ENCODE measurements around the gene ATG9B. TPM values are rescaled to one million over a fixed set of nuclear protein-coding genes. Genes with fewer than 3 reads are reported as not detected.

Gene ATG9B
- total and polyA plus RNA-seq, 9 of the 15 experiments (the other 6 are each of a cell fraction or from before 2014, with no cell fraction given), result 0.29 to 8.0 (median 2.1) TPM

DNA sequence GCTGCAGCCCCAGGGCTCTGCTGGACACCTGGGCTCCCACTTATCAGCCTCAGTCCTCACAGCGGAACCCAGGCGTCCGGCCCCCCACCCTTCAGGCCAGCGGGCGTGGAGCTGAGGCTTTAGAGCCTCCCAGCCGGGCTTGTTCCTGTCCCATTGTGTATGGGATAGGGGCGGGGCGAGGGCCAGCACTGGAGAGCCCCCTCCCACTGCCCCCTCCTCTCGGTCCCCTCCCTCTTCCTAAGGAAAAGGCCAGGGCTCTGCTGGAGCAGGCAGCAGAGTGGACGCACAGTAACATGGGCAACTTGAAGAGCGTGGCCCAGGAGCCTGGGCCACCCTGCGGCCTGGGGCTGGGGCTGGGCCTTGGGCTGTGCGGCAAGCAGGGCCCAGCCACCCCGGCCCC is 30.8 kb downstream of the ATG9B start:
- peaks cover 5% of the 10 kb centered on the region; the same call in 1 of the 2 replicates for H4K20me1 ChIP-seq (replicated peaks; ENCODE audit: control insufficient read depth, insufficient read depth, low read length)
- FAIRE-seq, result no peak
- no peak overlapping the region for H3K4me2 ChIP-seq (ENCODE audit: insufficient read depth, low read length)
- no peak overlapping the region for H3K4me3 ChIP-seq
- intact Hi-C loops (cut with micrococcal nuclease) (loop anchor here (10.0 kb wide), 1 partner anchor 679 kb away; no protein-coding TSS in a partner anchor), in situ Hi-C loops (cut with MboI) (no loop called here)
- H3K9ac ChIP-seq (ENCODE audit: insufficient read depth in 1 of 2, low read depth in 2 of 2, low read length in 2 of 2), result peak overlapping the region in 1 of 2 experiments; percentile 27; a peak in 1 of 4 replicates
- TF ChIP-seq POLR2A (conservative IDR thresholded peaks at IDR 0.05), result no peak
- 0 out of 2 replicates have a peak, but pooled peaks have one; percentile 25 for TF ChIP-seq ZBTB2 (IDR thresholded peaks at IDR 0.05)
- peak; percentile 38; the same call in 1 of the 2 replicates for TF ChIP-seq RBFOX2 (IDR thresholded peaks at IDR 0.05; ENCODE audit: low read depth, low read length)
- peak; percentile 35 for TF ChIP-seq HMGN3 (IDR thresholded peaks at IDR 0.05; ENCODE audit: borderline replicate concordance, extremely low read depth, insufficient read length, low read depth, low read length)
- TF ChIP-seq POLR2G (IDR thresholded peaks at IDR 0.05; ENCODE audit: low read depth, low read length), result 0 out of 2 replicates have a peak, but pooled peaks have one; percentile 37
- H3K36me3 ChIP-seq (ENCODE audit: control insufficient read depth, insufficient read depth, low read length), result no peaks in the 10 kb centered on the region
- peak in 2 of 4 experiments; percentile 30 for DNase-seq (ENCODE audit: extremely low read depth in 1 of 4, low spot score in 3 of 4)
- no peaks in the 10 kb centered on the region; the same call in 1 of the 2 replicates for H3K9me3 ChIP-seq (replicated peaks; ENCODE audit: control insufficient read depth, insufficient read depth, low read depth, low read length)
- H2AFZ ChIP-seq (ENCODE audit: low read depth, low read length), result peak overlapping the region; percentile 78
- no peaks in the 10 kb centered on the region for H3K27me3 ChIP-seq (ENCODE audit: control insufficient read depth in 2 of 2, insufficient read depth in 2 of 2, low read length in 2 of 2)
- BruUV-seq (replicated peaks), result no TSS peak
- no peak for ATAC-seq
- ChIA-PET CTCF (ENCODE audit: low intra/inter-chr PET ratio) (no interaction called here), POLR2A (interaction anchor here (0.6 to 1.6 kb wide), 5 partner anchors 13 to 112 kb away, joined by 3 to 5 read pairs (median 3); no protein-coding TSS in a partner anchor)
- 71% methylated on average over 11 of the region's 14 CpGs for WGBS (ENCODE audit: insufficient coverage, low coverage, missing lambda C conversion rate)
- H3K27ac ChIP-seq (ENCODE audit: extremely low read depth, low read depth, low read length), result peak overlapping the region; percentile 59; the same call in 2 of the 3 replicates
- H3K4me1 ChIP-seq (replicated peaks in 1 of 2; ENCODE audit: control insufficient read depth in 2 of 2, insufficient read depth in 2 of 2, low read length in 2 of 2), result peaks cover 53 to 56% of the 10 kb centered on the region in 2 experiments
- H3K9me1 ChIP-seq (ENCODE audit: control insufficient read depth, insufficient read depth, low read length), result no peaks in the 10 kb centered on the region
- H3K79me2 ChIP-seq (ENCODE audit: control insufficient read depth, insufficient read depth, low read length), result no peaks in the 10 kb centered on the region
